Ovary (tissue), 3 donors: Measurements from ENCODE around the gene CTTN.

ENCODE experiments used
- POLR2A ChIP-seq: fragments of 450-650 bp; IDR thresholded peaks from one replicate; pipeline ENCODE4 v1.6.1; 2017; ENCODE audit warnings: antibody characterized with exemption, mild to moderate bottlenecking, moderate library complexity
- TF ChIP-seq, protein P1 (sequence below), 3 donors: fragments of 450-650 bp in 2 of 3; fragments of 200-600 bp in 1 of 3; IDR thresholded peaks; one replicate each; pipeline versions ENCODE4 v1.5.1 to v1.8.0; 2016 to 2022; ENCODE audit warnings: antibody characterized with exemption in 3 of 3, mild to moderate bottlenecking in 1 of 3
- donor health status: DM: no; HTN: no; CAD: no.

DNA sequence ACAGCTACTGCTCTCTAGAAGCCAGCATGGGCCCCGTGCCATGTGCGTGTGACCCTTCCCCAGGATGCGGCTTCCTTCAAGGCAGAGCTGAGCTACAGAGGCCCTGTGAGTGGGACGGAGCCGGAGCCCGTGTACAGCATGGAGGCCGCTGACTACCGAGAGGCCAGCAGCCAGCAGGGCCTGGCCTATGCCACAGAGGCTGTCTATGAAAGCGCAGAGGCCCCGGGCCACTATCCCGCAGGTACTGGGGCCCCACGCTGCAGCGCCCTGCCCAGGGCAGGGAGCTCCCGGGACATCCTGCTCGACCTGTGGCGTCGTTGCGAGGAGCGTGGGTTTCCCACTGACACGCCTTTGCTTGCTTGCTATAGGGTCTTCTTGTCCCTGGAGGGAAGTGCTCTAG, 34.7 kb downstream of the CTTN start:
- TF ChIP-seq, protein P1, sequence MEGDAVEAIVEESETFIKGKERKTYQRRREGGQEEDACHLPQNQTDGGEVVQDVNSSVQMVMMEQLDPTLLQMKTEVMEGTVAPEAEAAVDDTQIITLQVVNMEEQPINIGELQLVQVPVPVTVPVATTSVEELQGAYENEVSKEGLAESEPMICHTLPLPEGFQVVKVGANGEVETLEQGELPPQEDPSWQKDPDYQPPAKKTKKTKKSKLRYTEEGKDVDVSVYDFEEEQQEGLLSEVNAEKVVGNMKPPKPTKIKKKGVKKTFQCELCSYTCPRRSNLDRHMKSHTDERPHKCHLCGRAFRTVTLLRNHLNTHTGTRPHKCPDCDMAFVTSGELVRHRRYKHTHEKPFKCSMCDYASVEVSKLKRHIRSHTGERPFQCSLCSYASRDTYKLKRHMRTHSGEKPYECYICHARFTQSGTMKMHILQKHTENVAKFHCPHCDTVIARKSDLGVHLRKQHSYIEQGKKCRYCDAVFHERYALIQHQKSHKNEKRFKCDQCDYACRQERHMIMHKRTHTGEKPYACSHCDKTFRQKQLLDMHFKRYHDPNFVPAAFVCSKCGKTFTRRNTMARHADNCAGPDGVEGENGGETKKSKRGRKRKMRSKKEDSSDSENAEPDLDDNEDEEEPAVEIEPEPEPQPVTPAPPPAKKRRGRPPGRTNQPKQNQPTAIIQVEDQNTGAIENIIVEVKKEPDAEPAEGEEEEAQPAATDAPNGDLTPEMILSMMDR (IDR thresholded peaks at IDR 0.05): no peak
- no peak for TF ChIP-seq POLR2A
